ENCODE data around the gene TMSB4X.
"Not testable (repeated sequence)": the region's sequence is repeated elsewhere in the genome, so short reads cannot be mapped to it uniquely, and the experiment has no call there.

TMSB4X gene

GRCh38 chrX:12955882-12956703, 18.8 kb upstream of the TMSB4X start:
- DNase-seq = no peak

GRCh38 chrX:12956704-12957534, 18.0 kb upstream of the TMSB4X start:
- DNase-seq = no peak

- no peak for DNase-seq
Observed at GRCh38 chrX:12958059-12958458, 16.9 kb upstream of the TMSB4X start.

GRCh38 chrX:12958461-12958860, 16.4 kb upstream of the TMSB4X start:
- no peak for DNase-seq

GRCh38 chrX:12961196-12961718, 13.7 kb upstream of the TMSB4X start:
- DNase-seq = no peak

- DNase-seq = no peak
Observed at GRCh38 chrX:12962041-12962504, 12.8 kb upstream of the TMSB4X start.

GRCh38 chrX:12963210-12963850, 11.6 kb upstream of the TMSB4X start:
- DNase-seq = not testable (repeated sequence)

- DNase-seq = no peak
Observed at GRCh38 chrX:12965131-12965940, 9.6 kb upstream of the TMSB4X start.

GRCh38 chrX:12966151-12966550, 8.8 kb upstream of the TMSB4X start:
- no peak for DNase-seq

GRCh38 chrX:12967711-12968465, 7.0 kb upstream of the TMSB4X start:
- no peak for DNase-seq

GRCh38 chrX:12970691-12971202, 4.2 kb upstream of the TMSB4X start:
- DNase-seq = no peak

- no peak for DNase-seq
Observed at GRCh38 chrX:12971282-12972003, 3.5 kb upstream of the TMSB4X start.

- no peak for DNase-seq
Observed at GRCh38 chrX:12972243-12972642, 2.7 kb upstream of the TMSB4X start.

GRCh38 chrX:12972878-12973560, 1.9 kb upstream of the TMSB4X start:
- no peak for DNase-seq

GRCh38 chrX:12973561-12974304, 1.2 kb upstream of the TMSB4X start:
- no peak for DNase-seq

GRCh38 chrX:12974305-12974795, 560 bp upstream of the TMSB4X start:
- peak; percentile 36 for DNase-seq

- DNase-seq = no peak
Observed at GRCh38 chrX:12975670-12975965, 708 bp downstream of the TMSB4X start.

- no peak for DNase-seq
Observed at GRCh38 chrX:12975991-12976558, 1.2 kb downstream of the TMSB4X start.

Data from DMS79 treated with DMSO at 0.1 percent for 48 hours (cell line).